AG09309 (cell line): ENCODE data around the gene ENTPD8.

Experiments used
- DNase-seq: peaks from one replicate; pipeline ENCODE4 v3.0.0-alpha.2; 2010; ENCODE audit warnings: low read depth
- H3K4me3 ChIP-seq: 2 replicates; pipeline ENCODE4 v1.5.1; 2011; ENCODE audit warnings: mild to moderate bottlenecking, low read depth, low read length, moderate library complexity; ENCODE audit not compliant: control insufficient read depth
- CTCF ChIP-seq: IDR thresholded peaks from 2 replicates; pipeline ENCODE4 v1.5.1; 2011; ENCODE audit warnings: mild to moderate bottlenecking, low read depth, low read length, inconsistent platforms; ENCODE audit not compliant: insufficient read depth, control insufficient read depth; ENCODE audit errors: missing control alignments

Gene ENTPD8

GRCh38 chr9:137395666-137396010 is 45.5 kb downstream of the ENTPD8 start:
- TF ChIP-seq CTCF, result no peak
- DNase-seq, result no peak
- no peak overlapping the region for H3K4me3 ChIP-seq

DNA sequence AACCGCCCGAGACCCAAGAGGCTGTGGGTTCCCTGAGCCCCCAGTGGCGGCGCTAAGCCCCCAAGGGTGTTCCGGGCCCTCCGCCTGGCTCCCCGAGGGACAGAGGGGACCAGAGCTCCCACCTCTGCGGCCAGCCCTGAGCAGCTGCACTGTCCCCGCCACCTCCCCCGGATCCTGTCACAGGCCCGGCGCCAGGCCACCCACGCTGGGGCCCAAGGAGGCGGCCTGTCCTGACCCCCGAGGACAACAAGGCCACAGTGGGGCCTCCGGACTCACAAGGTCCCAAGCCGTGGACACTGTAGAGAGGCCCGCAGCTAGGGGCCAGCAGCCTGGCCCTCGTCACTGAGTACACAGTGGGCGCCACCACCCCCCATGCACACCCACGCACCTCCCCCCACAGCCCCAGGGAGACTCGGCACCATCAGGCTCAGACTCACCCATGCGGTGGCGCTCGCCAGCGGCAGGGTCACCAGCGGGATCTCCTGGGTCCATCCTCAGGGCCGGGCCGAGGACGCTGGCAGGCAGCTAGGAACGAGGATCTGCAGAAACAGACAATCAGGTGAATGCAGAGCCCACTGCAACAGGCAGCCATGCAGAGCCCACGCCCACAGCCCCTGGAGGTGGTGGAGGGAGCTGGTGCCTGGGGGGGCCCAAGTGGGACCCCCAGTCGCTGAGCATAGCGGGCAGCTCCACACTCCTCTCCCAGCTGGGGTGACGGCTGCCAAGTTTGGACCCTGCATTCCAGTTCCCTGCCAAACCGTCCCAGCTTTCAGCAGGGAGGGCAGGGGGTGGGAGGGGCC is 46.1 kb downstream of the ENTPD8 start:
- no peak for TF ChIP-seq CTCF
- DNase-seq, result no peak
- no peak overlapping the region for H3K4me3 ChIP-seq

GRCh38 chr9:137393176-137394150 is 47.7 kb downstream of the ENTPD8 start:
- DNase-seq, result no peak
- H3K4me3 ChIP-seq, result no peak overlapping the region
- TF ChIP-seq CTCF, result no peak

DNA sequence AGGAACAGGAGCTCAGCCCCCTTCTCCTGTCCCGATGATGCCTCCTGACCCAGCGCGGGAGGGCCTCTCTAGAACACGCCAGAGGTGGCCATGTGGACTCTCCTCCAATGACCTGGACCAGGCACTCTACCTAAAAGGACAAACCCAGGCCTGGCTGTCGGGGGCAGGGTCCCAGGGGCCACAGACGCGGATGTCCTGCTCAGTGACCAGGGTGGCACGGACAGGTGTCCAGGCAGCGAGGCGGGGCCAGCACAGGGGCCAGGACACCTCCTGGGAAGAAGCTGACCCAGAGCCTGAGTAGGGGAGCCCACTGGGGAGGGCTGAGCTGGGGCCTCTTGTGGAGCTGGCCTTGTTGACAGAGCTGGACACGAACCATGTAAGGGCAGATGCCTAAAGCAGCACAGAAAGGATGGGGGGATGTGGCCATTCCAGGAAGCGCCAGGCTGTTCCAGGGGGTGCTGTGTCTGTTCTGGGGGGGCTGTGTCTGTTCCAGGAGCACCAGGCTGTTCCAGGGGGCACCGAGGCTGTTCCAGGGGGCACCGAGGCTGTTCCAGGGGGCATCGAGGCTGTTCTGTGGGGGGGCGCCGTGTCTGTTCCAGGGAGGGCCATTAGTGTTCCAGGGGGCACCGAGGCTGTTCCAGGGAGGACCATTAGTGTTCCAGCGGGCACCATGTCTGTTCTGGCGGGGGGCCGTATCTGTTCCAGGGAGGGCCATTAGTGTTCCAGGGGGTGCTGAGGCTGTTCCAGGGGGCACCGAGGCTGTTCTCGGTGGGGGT is 48.7 kb downstream of the ENTPD8 start:
- DNase-seq, result no peak
- no peak overlapping the region for H3K4me3 ChIP-seq
- no peak for TF ChIP-seq CTCF

GRCh38 chr9:137391411-137391754 is 49.8 kb downstream of the ENTPD8 start:
- no peak for TF ChIP-seq CTCF
- no peak for DNase-seq

More at GRCh38 chr9:137391411-137391754, 49.8 kb downstream of the ENTPD8 start:
- no peak overlapping the region for H3K4me3 ChIP-seq
